Measurements from ENCODE around the gene RACK1.
"Not testable (repeated sequence)": the region's sequence is repeated elsewhere in the genome, so short reads cannot be mapped to it uniquely, and the experiment has no call there.

- not testable (repeated sequence) for TF ChIP-seq CTCF (IDR thresholded peaks at IDR 0.05); POLR2AphosphoS5 (IDR thresholded peaks at IDR 0.05; ENCODE audit: low read depth, low read length)
Observed at GRCh38 chr5:181285962-181286705, 42.4 kb upstream of the RACK1 start.
